ENCODE results near the gene KYAT1.

DNA sequence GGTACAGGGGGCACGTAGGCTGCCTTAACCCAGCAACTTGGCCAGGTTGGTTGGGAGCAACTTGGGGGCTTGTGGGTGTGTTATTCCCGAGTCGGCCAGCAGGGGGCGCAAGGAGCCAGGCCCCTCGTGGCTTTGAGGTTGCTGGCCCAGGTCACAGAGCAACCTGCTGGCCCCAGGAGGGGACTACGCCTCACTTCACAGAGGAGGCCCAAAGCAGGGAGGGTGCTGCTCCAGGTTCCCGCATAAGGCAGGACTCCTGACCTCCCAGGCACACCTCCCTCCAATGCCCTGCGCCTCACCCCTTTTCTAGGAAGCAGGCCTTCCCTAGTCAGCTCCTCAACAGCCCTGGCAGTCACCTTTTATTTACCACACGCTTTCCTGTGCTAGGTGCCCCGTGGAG, 18.1 kb downstream of the KYAT1 start:
- TF ChIP-seq, protein P1, sequence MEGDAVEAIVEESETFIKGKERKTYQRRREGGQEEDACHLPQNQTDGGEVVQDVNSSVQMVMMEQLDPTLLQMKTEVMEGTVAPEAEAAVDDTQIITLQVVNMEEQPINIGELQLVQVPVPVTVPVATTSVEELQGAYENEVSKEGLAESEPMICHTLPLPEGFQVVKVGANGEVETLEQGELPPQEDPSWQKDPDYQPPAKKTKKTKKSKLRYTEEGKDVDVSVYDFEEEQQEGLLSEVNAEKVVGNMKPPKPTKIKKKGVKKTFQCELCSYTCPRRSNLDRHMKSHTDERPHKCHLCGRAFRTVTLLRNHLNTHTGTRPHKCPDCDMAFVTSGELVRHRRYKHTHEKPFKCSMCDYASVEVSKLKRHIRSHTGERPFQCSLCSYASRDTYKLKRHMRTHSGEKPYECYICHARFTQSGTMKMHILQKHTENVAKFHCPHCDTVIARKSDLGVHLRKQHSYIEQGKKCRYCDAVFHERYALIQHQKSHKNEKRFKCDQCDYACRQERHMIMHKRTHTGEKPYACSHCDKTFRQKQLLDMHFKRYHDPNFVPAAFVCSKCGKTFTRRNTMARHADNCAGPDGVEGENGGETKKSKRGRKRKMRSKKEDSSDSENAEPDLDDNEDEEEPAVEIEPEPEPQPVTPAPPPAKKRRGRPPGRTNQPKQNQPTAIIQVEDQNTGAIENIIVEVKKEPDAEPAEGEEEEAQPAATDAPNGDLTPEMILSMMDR (IDR thresholded peaks at IDR 0.05): peak; percentile 93
- TF ChIP-seq EZH2 (IDR thresholded peaks at IDR 0.05): no peak
